Cerebellar nuclear complex (tissue), 1 donor: ENCODE results near the gene C18orf32.
A peak's percentile ranks its signal among the peaks of the same experiment; 100 is the strongest.
"Not testable (repeated sequence)": the region's sequence is repeated elsewhere in the genome, so short reads cannot be mapped to it uniquely, and the experiment has no call there.

Experiments used
- DNase-seq, 2 experiments: peaks; one replicate each; lab custom pipeline; 2025; lab: John Stamatoyannopoulos, UW

The C18orf32 gene

DNA sequence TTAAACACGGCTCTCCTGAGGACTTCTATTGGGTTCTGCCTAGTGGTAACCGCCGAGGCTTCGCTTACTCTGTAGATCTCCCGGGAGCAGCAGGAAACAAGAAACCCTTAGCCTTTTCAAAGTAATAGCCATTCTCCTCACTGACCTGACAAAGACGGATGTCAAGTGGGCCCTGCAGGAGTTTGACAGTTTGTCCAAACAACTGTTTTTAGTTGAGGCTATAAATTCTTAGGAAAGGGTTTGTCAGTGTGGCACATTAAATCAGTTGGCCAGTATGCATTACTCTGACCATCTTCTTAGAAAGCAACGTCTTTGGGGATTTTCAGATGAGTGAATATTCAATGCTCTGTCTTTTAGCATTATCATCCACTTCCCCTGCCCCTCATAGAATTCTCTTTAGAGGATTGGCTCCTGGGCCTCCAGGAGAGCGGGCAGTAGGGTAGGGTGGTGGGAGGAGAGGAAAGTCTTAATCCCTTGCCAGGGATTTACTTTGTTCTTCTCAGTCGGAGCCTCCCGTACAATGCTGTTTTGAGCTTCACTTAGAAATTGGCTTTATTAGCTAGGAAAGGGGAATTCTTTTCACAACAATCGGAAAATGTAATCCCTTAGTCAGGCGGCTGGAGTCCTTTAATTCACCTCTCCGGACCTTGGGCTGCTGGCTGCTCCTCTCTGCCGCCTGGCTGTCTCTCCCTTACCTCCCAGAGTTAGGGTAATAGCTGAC, 13.3 kb upstream of the C18orf32 start:
- no peak for DNase-seq

DNA sequence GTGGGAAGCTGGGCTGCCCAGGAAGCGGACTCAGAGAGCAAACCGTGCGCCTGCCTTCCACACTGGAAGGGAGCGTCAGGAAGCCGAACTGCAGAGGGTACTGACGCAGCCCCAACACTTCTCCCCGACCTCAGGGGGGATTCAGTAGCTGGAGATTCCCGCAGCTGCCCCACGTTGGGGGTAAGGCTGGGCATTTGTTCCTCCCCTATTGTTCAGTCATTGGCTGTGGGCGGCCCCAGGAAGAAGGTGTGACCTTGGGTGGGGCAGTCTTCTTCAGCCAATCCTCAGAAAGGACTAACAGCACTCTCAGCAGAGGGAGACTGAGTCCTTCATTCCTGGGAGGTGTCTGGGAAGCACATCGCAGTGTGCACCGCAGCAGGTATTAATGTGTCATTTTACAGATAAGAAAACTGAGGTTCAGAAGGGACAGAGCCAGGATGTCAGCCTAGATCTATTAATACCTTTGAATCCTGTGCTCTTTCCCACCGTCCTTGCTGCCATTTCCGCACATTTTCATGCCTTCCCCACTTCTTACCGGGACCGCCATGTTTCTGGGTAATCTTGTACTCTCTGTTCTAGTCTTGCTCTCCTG, 12.1 kb upstream of the C18orf32 start:
- no peak for DNase-seq

DNA sequence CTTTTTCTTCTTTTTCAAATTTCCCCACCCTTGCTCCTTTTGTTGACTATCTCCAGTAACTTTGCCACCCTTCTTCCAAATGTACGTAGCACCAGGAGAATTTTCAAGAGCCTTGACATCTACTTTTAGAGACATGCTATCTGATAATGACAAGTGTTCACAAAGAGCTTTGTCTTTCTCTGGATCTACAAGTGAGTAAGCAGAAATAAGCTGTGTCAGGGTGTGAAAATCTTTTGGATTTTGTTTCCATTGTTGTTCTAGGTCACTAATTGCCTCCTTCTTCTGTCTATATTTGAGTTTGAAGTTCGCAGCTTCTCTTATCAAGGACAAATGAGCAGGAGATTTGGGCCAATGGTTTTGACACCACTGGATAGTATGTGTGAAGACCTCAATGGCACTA, 8.4 kb upstream of the C18orf32 start:
- DNase-seq = no peak

DNA sequence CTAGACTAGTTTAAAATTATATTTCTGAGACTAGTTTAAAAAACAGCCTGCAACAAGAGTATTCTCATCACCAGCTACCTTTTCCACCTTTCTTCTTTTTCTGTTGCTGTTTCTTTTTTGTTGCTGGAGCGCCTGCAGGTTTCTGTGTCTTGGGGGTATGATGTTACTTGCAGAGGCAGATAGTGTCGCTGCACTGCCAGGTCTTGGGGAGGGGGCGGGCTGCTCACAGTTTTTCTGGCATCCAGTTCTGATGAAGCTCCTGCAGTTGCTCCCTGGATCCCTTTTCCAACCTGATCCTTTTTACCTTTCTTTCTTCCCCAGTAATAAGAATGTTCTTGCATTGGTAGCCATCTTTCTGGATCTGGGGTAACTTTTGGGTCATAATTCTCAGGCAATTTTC, 8.0 kb upstream of the C18orf32 start:
- no peak for DNase-seq

DNA sequence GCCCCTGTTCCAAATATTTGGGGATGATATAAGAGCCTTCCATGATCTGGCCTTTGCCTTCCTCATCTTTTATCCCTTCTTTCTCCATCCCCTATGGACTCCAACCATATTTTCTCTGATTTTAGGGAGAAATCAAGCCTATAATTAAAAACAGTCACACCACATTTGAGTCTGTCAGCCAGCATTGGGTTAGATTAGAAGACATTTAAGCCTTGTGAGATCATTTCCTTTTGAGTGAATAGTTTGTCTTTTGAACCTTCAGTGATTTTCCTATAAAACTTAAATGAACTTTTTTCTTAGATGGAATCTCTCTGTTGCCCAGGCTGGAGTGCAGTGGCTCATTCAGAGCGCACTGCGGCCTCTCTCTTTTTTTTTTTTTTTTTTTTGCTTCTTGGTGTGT, 7.6 kb upstream of the C18orf32 start:
- DNase-seq = no peak

DNA sequence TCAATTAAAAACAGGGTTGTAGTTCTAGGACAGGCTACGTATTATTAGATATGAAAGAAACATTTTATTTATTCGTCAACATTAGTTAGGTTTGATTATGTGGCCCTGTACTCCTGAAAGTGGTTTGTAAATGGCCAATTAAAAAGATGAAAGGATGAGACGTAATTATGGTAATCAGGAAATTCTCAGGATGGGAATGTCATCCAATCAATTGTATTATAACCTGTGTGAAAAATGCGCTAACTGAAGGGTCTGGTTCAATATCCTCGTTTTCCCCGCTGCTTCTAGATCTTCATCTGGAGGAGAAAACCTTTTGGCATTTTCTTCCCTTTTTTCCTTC, 5.6 kb upstream of the C18orf32 start:
- no peak for DNase-seq

DNA sequence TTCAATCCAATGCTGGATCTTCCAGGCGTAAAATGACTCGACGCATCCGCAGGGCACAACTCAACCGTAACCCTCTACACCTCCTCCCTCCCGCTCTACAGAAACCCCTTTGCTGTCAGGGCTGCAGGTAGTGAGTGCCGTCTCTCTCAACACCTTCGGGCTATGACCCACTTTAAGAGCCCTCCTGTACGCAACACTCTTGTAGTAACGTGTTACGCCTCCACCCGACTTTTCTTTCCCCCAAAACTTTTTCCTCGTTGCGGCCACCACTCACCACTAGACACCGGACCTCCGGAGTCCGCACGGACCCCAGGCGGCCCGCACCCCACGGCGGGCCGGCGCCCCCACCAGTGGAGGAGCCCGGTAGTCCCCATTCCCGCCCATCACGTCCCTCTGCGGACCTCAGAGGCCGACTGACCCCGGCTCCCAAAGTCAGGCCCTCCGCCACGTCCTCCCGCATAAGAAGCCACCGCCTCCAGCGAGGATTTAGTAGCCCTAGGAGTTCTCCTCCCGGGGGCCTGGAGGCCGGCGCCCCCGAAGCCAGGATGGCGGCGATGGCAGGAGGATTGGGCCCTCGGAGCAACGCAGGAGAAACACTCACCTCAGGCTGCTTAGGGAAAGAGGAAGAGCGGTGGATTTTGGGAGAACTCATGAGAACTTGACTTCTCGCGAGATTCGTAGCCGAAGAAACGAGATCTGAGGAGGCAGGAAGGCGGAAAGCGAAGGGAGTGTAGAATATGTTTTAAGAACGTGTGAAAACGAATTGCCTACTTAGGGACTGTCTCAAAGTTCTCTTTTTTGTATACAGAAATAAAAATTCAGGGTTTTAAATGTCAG, 5.0 kb upstream of the C18orf32 start, which contains the start of gene RPL17:
TSS of gene RPL17 (minus strand) at position 609 of the 837 bp plus-strand sequence.
- DNase-seq = peak; percentile 65 to 92

DNA sequence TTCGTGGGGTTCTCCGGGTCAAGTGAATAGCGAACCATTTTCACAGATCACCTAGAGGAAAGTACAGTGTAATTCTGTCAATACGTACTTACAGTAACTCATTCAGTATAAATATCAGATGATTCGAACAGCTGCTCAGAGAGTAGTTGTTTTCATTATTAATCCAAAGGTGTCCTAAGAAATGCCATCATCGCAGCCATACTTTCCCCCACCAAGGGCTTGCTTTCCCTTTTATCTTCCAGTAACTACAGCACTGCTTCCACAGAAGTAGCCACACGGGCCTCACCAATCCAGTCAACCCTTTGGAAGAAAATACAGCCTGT, 4.5 kb upstream of the C18orf32 start:
- no peak for DNase-seq

DNA sequence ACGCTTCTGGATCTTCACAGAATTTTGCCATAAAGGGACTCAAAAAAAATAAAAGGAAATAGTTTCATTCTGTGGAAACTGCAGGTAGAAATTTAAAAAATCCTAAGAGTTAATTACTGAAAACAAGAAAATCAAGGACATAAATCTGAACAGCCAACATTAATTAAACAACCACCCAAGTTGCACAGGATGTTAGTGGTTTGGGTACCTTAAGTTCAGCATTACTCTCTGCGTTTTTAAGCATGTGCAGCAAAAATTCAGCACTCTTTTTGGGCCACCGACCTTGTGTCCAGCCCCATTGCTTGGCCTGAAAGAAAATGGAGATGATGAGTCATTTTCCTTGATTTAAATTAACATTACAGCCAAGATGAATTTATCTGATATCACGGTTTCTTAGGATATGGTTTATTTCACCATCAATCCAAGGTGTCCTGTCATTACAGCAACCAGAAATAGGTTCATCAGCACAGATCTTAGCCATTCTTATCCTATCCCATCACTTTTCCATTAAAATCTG, 3.3 kb upstream of the C18orf32 start:
- DNase-seq = no peak

DNA sequence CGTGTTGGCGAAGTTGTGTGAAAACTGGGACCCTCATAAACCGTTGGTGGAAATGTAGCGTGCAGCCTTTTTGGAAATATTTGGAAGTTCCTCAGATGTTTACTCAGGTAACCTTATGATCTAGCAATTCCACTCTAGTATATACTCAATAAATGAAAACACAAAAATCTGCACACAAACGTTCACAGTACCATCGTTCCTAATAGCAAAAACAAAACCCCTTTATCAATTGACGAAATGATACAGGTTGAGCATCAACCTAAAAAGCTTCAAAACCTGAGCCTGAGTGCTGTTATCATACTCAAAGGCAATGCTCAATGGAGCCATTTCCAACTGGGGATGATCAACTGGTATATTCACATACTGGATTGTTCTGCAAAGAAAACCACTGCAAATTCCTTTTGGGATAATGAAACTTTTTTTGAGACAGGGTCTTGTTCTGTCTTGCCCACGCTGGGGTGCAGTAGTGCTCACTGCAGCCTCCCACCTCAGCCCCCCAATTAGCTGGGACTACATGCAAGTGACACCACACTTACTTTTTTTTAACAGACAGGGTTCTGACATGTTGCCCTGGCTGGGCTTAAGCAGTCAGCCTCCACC, 777 bp upstream of the C18orf32 start:
- no peak for DNase-seq

DNA sequence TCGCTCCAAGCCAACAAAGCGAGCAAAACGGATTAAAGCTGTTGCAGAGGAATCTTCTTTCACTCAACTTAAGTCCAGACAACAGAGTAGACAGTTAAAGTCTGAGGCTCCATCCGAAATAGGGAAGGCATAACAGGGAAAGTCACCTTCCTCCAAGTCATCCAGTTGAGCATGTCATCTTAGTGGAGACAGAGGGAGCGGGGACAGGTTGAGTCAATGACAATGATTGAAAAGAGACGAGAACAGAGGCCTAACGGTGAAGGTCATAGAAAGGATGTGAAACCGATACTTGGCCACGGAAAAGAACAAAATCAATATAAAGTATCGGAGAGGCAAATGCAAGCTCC, 455 bp downstream of the C18orf32 start:
- peak in 1 of 2 experiments; percentile 15 for DNase-seq

DNA sequence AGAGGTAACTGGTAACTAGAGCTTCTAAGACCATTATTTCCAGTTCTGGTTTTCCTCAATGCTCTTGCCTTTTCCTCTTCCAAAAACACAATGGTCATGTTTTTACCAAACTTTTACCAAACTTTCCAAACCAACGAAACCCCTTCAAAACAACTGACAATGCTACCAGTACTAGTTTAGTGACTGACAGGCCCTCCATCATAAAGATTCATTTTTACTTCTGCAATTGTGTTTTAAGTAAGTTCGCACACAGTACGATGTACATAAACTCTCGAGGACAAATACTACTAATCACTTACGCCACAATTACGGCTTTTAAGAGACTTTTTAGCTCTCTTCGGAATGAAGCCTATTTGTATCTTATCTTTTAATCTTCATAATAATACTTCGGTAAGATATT, 900 bp downstream of the C18orf32 start:
- DNase-seq = no peak

DNA sequence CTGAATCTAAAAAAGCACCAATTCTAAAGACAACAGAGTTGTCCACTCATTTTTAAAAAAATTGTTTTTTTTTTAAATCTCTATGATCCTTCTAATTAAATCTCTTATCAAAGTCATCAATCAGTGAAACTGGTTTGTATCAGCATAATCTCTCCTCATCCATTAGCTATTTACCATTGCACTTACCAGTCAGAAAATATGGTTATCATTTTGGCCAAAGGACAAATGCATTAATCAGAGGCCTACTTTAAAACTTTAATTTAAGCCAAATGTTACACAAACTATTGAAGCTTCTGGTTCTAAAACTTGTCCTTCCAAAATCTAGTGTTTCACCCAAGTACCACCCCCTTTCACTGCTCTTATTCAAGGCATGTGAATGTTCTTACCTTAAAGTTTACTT, 3.8 kb downstream of the C18orf32 start:
- DNase-seq = no peak

DNA sequence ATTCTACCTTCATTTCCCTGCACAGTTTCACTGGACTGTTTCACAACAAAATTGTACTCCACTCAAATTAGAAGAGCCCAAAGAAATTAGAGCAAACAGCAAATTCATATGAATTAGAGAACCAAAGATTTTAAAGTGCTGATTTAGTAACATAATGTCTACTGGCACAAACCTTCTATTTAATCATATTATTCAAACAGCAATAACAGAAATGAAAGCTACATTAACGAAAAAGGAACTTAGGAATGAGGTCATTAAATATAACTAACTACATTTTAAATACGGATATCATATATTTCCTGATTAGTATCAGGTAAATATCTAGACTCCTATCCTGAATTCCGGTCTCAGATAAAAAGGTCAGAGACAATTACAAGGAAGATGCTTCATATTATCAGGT, 5.1 kb downstream of the C18orf32 start:
- no peak for DNase-seq

DNA sequence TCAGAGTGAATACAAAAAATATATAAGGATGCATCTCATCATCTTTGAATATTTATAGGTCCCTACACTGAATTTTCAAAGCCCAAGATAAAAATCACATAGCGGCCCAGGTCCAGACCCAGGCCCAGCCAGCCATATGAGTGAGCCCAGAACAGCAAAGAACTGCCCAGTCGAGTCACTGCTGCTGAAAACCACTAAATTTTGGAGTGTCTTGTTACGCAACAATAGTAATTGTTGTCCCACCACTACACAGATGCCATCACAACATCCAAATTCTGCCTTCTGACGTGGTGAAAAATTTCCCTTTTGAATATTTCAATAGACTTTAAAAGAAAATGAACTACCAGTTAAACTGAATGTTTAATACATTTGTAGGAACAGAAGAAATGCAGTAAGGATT, 5.7 kb downstream of the C18orf32 start:
- no peak for DNase-seq

DNA sequence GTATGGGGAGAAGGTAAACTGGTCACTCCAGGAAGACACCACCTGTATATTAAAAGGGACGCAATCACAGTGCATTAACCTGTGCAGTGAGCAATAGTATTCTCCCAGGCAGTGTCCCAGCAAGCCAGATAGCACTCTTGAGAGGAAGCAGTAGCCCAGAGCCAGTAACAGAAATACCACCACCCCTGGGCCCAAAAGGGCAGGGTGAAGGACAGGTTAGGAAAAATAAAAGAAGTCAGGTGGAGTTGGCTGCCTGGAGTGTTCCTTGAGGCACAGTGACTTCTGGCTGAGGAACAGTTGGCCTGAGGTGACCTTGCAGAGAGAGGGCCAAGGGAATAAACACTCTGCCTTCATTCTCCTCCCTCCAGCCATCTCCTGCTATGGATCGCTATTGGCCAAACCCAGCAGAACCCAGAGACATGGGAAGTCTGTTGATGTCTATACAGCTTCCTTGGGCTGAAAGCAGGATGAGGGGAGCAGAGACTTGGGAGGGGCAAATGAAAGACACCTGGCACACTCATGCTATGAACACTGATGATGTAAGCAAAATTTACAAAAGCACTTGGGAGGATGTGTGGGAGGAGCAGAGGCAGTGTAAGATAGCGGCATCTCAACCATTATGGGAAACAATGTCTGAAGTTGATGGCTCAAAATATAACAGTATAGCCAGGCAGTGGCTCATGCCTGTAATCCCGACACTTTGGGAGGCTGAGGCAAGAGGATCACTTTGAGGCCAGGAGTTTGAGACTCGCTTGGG, 7.5 kb downstream of the C18orf32 start:
- no peak for DNase-seq

DNA sequence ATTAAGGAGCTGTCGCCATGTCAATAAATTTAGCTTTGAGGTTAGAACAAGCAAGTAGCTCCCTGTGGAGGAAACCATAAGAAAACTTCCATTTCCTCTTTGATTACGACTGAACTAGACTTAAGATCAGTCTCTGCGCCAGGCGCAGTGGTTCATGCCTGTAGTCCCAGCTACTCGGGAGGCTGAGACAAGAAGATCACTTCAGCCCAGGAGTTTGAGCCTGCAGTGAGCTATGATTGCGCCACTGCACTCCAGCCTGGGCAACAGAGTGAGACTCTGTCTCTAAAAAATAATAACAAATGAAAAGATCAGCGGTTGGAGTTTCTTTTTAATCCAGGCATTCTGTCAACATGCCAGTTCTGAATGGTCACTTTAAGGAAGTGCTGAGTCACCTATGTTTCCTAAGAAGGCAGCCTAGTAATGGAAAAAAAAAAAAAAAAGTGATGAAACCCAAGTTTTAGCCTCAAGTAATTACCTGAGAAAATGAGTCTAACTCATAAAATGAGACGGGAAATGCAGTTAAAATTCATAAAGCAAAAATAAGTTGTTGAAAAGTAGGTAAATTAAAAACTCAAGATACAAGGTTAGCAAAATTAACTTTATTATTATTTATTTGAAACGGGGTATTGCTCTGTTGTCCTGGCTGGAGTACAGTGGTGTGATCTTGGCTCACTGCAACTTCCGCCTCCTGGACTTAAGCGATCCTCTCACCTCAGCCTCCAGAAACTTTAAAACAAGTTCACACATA, 10.2 kb downstream of the C18orf32 start:
- DNase-seq = no peak

DNA sequence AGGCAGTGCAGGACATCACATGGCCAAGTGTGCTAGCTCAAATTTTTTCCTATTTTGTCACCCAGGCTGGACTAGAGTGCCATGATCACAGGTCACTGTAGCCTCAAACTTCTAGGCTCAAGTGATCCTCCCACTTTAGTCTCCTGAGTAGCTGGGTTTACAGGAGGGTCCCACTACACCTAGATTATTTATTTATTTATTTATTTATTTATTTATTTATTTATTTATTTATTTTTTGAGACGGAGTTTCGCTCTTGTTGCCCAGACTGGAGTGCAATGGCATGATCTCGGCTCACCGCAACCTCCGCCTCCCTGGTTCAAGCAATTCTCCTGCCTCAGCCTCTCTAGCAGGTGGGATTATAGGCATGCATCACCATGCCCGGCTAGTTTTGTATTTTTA, 12.1 kb downstream of the C18orf32 start:
- not testable (repeated sequence) for DNase-seq

DNA sequence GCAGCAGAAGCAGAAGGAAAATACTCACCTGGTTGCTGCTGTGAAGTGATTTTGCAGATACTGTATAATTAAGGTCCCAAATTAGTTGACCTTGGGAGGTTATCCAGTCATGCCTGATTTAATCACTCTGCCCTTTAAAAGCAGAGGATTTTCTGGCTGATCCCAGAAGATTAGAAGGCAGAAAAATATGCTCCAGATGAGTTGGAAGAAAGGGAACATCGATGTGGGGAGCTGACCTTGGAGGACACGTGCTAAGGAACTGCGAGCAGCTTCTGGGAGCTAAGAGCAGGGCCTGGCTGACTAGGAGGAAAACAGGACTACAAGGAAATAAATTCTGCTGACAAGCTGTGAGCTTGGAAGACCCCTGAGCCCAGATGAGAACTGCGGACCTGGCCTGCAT, 13.3 kb downstream of the C18orf32 start:
- no peak for DNase-seq

DNA sequence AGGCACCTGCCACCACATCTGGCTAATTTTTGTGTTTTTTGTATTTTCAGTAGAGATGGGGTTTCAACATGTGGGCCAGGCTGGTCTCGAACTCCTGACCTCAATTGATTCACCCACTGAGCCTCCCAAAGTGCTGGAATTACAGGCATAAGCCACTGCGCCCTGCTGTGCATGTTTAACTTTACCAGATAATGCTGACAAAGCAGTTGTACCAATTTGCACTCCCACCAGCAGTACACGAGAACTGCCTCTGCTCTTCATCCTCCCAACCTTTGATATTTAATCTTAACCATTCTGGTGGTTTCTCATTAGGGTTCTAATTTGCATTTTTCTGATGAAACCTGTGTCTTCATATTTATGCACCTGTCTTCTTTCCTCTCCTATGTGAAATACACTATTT, 14.6 kb downstream of the C18orf32 start:
- no peak for DNase-seq

DNA sequence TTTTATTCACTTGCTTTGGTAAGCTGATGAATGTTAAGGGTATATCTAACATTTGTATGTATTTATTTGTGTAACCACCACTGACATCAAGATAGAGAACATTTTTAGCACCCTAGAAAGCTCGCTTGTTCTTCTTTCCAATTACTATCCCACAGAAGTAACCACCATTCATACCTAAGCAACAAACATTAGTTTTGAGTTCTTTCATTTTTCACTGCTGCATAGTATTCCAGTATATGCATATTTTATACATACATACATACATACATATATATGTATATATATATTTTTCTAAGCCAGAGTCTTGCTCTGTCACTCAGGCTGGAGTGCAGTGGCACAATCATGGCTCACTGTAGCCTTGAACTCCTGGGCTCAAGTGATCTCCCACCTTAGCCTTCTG, 15.5 kb downstream of the C18orf32 start:
- DNase-seq = no peak
